Omental fat pad (tissue), 4 donors: ENCODE measurements around the gene NRP1. TPM values are rescaled to one million over a fixed set of nuclear protein-coding genes. Genes with fewer than 3 reads are reported as not detected.

Experiments
- ATAC-seq: fragments of 150-250 bp; one replicate; pipeline ENCODE4 v1.9.1; 2016; ENCODE audit warnings: mild to moderate bottlenecking, moderate library complexity; ENCODE audit not compliant: low FRiP score
- DNase-seq: peaks from one replicate; pipeline ENCODE4 v3.0.0-alpha.2; 2019; ENCODE audit warnings: low spot score
- CTCF ChIP-seq, 3 donors: fragments of 450-650 bp; IDR thresholded peaks; one replicate each; pipeline ENCODE4 v1.5.1; 2016 to 2017; ENCODE audit warnings: antibody characterized with exemption in 3 of 3, mild to moderate bottlenecking in 3 of 3, moderate library complexity in 2 of 3
- total RNA-seq, 4 donors: library from RNA; depleted of rRNA; stranded (reverse); fragments of >200 nt; gene quantifications; one replicate each; pipeline ENCODE4 v1.1.0, GENCODE V29; 2016

NRP1 gene
- total RNA-seq, 4 donors from 2014 or later: 72.8 to 223 (median 178) TPM

DNA sequence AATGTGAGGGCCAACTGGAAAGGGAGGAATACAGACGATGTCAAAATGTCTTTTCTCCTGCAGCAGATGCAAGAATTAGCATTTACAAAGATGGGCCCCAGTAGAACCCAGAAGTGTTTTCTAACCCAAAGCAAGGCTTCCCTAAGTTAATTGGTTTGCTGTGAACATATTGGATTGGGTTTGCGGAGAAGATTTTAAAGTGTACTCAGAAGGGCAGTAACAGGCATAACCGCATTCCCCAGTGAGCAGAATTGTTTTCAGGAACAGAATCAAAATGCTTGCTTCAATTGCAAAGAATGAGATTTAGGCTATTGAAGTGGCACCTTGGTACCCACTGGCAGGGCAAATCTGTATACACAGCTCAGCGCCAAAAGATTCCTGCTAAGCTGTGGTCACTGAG, 78.0 kb downstream of the NRP1 start:
- no peak for ATAC-seq
- TF ChIP-seq CTCF (IDR thresholded peaks at IDR 0.05): no peak

GRCh38 chr10:33254556-33255160, 79.8 kb downstream of the NRP1 start:
- DNase-seq: no peak
- ATAC-seq: no peak
- no peak for TF ChIP-seq CTCF (IDR thresholded peaks at IDR 0.05)

More for the DNA sequence above, 78.0 kb downstream of the NRP1 start:
- DNase-seq: no peak

DNA sequence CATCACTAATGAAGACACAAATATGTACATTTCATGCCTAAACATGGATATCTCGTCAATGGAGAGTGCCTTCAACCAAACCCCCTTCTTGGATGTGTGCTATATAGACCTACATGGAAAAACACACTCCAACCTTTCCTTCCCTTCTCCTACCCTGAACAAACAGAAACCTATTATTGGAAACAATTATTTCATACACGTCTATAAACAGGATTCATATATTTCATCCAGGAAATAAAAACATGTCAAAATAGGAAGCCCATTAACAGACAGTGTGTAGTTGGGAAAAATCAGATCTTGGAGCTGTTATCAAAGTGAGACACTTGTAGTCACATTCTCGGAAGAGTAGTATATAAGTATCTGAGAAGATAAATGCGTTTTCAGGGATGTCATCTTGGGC, 81.1 kb downstream of the NRP1 start:
- DNase-seq (no peak), ATAC-seq (no peak)
- no peak for TF ChIP-seq CTCF (IDR thresholded peaks at IDR 0.05)

DNA sequence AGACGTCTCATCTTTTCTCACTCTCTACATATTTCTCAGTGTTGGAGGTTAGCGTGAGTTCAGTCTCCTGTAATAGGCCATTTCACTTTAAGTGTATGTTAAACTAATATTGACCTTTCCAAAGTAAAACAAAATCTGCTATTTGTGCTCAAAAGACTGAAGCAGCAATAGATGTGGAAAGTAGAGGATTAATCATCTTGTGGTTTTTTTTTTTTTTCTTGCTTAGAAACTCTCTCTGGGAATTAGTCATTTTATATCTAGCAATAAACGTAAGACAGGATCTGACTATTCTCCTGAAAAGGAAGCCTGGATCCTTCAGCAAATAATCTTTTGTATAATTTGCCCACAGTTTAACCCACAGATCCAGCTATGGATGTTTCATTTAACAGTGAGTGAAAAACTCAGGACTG, 81.7 kb downstream of the NRP1 start:
- no peak for DNase-seq
- TF ChIP-seq CTCF (IDR thresholded peaks at IDR 0.05): no peak
- no peak for ATAC-seq

DNA sequence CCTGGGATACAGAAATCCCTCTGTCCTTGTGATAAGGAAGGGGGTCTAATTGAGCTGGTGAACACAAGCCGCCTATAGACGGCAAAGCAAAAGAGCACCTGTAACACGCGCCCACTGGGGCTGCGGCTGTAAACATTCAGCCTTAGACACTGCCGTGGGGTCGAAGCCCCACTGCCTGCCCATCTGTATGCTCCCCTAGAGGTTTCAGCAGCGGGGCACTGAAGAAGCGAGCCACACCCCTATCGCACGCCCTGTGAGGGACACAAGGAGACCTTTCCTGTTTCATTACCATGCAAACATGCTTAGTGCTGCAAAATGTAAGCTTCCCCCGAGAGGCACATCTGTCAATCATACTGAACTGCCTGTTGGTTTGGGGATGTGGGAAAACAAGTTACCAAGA, 82.1 kb downstream of the NRP1 start:
- no peak for ATAC-seq
- no peak for TF ChIP-seq CTCF (IDR thresholded peaks at IDR 0.05)
- no peak for DNase-seq

DNA sequence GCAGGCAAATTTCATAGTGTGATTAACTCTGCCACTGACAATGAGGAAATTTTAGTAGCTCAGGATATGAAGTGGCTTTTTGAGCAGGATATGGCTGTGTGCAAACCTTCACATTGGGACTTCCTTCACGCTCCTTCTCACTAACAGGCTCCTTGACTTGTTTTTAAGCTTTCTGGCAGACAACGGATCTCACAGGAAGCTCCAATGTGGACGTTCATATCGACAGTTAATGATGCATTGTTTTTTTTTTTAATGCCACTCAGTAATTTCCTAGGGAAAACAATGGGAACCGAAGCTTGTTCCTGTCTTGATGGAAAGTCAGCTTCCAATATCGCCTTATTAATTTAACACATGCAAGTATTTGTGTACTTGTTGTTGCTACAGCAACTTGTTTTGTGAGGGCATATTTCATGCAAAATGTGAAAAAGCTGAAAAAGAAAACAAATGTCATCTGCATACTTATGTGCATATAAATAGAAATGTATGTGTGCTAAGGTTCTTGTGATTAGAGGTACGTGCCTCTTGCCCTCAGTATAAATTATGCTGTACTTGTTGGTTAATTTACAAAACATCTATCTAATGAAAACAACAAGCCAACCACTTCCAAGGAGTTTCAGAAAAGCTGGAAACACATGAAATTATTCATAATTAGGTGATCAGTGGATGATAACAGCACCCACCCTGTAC, 84.7 kb downstream of the NRP1 start:
- no peak for TF ChIP-seq CTCF (IDR thresholded peaks at IDR 0.05)
- ATAC-seq (no peak), DNase-seq (no peak)

DNA sequence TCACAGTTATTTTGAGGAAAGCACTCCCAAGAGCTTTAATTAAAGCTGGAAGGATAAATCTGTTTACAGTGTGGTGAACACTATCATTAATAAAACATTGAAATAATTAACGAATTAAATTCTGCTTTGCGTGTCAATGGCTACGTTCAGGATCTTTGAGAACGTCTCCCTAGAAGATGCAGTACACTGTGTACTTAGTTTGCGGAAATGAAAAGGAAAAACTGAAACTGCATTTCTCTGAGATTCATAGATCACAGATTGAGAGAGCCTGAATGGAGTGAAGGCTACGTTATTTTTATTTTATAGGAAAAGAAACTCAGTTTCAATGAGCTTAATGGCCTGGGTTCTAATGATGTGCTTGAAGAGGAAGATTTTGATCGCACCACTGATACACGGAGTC, 85.3 kb downstream of the NRP1 start:
- no peak for TF ChIP-seq CTCF (IDR thresholded peaks at IDR 0.05)
- ATAC-seq (no peak), DNase-seq (no peak)
